Astrocyte of the cerebellum (primary cell): ENCODE data around the gene LRP1B.
A peak's percentile ranks its signal among the peaks of the same experiment; 100 is the strongest.

Experiments
- DNase-seq: peaks from one replicate; pipeline ENCODE4 v3.0.0-alpha.2; 2011; ENCODE audit warnings: low read depth
- H3K4me3 ChIP-seq: 2 replicates; pipeline ENCODE4 v1.5.1; 2011; ENCODE audit warnings: mild to moderate bottlenecking, low read depth, low read length, moderate library complexity
- CTCF ChIP-seq: IDR thresholded peaks from 2 replicates; pipeline ENCODE4 v1.5.1; 2012; ENCODE audit warnings: low read length, low read depth, moderate library complexity, mild to moderate bottlenecking; ENCODE audit errors: missing control alignments
- in situ Hi-C: cut with HindIII; loops from 2 replicates; pipeline ENCODE4 v1.10.0; 2017; ENCODE audit warnings: low sequenced_read_pairs

LRP1B gene

GRCh38 chr2:141068053-141068682 lies 1062.6 kb downstream of the LRP1B start:
- no peak for TF ChIP-seq CTCF
- in situ Hi-C loops = no loop called here
- no peak overlapping the region for H3K4me3 ChIP-seq
- no peak for DNase-seq

- DNase-seq = no peak
- TF ChIP-seq CTCF = no peak
- H3K4me3 ChIP-seq = no peak overlapping the region
- in situ Hi-C loops = no loop called here
Measured at GRCh38 chr2:141065042-141065441, 1065.8 kb downstream of the LRP1B start.

- in situ Hi-C loops = no loop called here
- no peak for TF ChIP-seq CTCF
- no peak for DNase-seq
Measured at GRCh38 chr2:141063406-141063805, 1067.4 kb downstream of the LRP1B start.

GRCh38 chr2:141062443-141062842 lies 1068.4 kb downstream of the LRP1B start:
- no peak for TF ChIP-seq CTCF
- in situ Hi-C loops = no loop called here
- DNase-seq = no peak
- no peak overlapping the region for H3K4me3 ChIP-seq

More at GRCh38 chr2:141063406-141063805, 1067.4 kb downstream of the LRP1B start:
- no peak overlapping the region for H3K4me3 ChIP-seq

- DNase-seq = no peak
- in situ Hi-C loops = no loop called here
- H3K4me3 ChIP-seq = no peak overlapping the region
- TF ChIP-seq CTCF = no peak
Measured at GRCh38 chr2:141062031-141062430, 1068.8 kb downstream of the LRP1B start.

GRCh38 chr2:141058556-141058955 lies 1072.3 kb downstream of the LRP1B start:
- no peak for TF ChIP-seq CTCF
- in situ Hi-C loops = no loop called here
- H3K4me3 ChIP-seq = no peak overlapping the region
- no peak for DNase-seq

GRCh38 chr2:141055531-141055930 lies 1075.3 kb downstream of the LRP1B start:
- DNase-seq = peak; percentile 41
- TF ChIP-seq CTCF = no peak
- H3K4me3 ChIP-seq = no peak overlapping the region
- in situ Hi-C loops = no loop called here
